ENCODE measurements around the gene CARD14.
"Not testable (repeated sequence)": the region's sequence is repeated elsewhere in the genome, so short reads cannot be mapped to it uniquely, and the experiment has no call there.

Gene CARD14

GRCh38 chr17:80147035-80147822, 22.6 kb upstream of the CARD14 start, which contains the start of gene EIF4A3:
Gene EIF4A3 (minus strand): TSS chr17:80147128. CDS start chr17:80146961, 167 bp downstream.
- DNase-seq (ENCODE audit: low read depth in 2 of 2, low spot score in 1 of 2) = peak; percentile 88 to 95

- no peak for DNase-seq (ENCODE audit: low read depth in 2 of 2, low spot score in 1 of 2)
Measured at GRCh38 chr17:80151333-80151732, 18.5 kb upstream of the CARD14 start.

DNA sequence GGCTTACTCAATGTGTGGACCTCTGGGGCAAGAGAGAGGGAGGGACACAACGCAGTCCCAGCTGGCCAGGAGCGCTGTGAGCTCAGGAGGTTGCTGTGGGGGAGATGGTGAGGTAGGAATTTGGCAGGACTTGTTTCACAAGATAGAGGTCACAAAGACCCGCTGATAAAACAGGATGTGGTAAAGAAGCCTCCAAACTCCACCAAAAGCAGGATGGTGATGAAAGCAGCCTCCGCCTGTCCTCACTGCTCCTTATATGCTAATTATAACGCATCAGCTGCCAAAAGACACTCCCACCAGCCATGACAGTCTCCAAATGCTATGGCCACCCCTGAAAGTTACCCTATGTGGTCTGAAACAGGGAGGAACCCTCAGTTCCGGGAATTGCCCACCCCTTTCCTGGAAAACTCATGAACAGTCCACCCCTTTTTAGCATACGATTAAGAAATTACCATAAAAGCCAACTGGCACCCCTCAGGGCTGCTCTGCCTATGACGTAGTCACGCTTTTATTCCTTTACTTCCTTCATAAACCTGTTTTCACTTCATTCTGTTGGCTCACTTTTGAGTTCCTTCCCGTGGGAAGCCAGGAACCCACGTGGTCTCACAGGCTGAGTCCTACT, 17.6 kb upstream of the CARD14 start:
- DNase-seq (ENCODE audit: low read depth in 2 of 2, low spot score in 1 of 2) = no peak

DNA sequence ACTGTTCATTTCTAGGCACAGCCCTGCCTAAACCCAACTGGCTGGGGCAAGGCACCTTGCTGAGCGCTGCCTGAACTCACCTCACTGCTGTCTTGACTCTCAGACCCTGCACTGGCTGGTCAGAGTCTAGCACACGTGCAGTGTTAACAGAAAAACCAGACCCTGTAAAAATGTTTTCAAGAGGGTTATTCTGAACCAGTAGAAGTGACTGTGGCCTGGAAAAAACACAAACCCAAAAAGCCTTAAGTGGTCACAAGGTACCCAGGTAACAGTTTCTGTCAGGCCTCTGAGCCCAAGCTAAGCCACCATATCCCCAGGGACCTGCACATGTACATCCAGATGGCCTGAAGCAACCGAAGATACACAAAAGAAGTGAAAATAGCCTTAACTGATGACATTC, 16.8 kb upstream of the CARD14 start:
- DNase-seq (ENCODE audit: low read depth in 2 of 2, low spot score in 1 of 2) = no peak

DNA sequence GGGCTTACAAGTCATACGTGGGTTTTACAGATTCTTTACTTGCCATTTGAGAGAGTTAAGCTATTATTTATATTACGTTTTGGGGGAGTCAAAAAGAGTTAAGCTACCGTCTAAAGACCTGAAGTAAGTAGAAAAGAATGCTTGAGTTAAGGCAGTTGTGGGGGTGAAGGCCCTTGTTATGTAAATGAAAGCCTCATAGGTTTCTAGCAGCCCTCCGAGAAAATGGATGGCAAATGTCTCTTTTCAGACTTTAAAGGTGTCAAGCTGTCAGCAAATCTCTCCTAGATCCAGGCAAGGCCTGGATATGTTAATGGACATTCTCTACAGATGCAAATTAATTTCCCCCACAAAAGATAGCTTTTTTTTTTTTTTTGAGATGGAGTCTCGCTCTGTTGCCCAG, 15.7 kb upstream of the CARD14 start:
- no peak for DNase-seq (ENCODE audit: low read depth in 2 of 2, low spot score in 1 of 2)

DNA sequence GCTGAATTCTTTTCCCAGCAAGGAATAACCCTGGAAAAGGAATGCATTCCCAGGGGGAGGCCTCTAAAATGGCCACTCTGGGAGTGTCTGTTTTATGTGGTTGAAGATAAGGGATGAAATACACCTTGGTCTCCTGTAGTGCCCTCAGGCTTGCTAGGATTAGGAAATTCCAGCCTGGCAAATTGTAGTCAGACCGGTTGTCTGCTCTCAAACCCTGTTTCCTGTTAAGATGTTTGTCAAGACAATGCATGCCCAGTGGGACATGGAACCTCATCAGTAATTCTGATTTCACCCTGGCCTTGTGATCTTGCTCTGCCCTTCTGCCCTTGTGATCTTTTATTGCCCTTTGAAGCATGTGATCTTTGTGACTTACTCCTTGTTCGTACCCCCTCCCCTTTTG, 14.2 kb upstream of the CARD14 start:
- not testable (repeated sequence) for DNase-seq (ENCODE audit: low read depth in 2 of 2, low spot score in 1 of 2)

GRCh38 chr17:80158846-80159245, 11.0 kb upstream of the CARD14 start:
- no peak for DNase-seq (ENCODE audit: low read depth in 2 of 2, low spot score in 1 of 2)

DNA sequence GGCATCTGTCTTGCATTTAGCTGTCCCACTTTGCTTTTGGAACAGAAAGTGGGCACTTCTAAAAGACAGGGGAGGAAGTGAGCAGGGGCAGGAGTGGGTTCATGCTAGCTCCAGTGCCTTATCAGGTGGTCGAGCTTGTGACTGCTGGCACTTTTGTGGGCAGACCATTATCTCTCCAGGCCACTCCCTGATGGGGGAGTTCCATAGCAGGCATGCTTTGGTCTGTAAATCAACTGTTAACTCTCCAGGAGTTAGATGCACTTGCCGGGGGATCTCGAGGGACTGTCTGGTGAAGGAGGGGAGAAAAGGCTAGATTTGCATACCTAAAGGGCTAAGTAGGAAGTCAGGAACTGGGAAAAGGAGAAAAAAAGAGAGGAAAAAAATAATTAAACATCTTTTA, 9.3 kb upstream of the CARD14 start:
- DNase-seq (ENCODE audit: low read depth in 2 of 2, low spot score in 1 of 2) = no peak

DNA sequence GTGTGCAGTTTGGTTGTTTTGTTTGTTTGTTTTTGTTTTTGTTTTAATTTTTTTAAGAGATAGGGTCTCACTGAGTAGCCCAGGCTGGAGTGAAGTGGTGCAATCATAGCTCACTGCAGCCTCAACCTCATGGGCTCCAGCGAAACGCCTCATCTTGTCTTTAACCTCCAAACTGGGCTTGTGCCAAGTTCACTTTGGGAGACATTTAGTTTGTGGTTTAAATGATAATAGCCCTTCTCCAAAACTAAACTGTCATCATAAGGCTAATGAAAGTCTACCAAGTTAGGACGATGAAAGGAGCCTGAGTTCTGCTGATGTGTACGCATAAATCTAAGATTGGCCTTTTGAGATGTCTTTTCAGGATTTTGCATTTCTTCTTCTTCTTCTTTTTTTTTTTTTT, 6.5 kb upstream of the CARD14 start:
- DNase-seq (ENCODE audit: low read depth in 2 of 2, low spot score in 1 of 2) = no peak

DNA sequence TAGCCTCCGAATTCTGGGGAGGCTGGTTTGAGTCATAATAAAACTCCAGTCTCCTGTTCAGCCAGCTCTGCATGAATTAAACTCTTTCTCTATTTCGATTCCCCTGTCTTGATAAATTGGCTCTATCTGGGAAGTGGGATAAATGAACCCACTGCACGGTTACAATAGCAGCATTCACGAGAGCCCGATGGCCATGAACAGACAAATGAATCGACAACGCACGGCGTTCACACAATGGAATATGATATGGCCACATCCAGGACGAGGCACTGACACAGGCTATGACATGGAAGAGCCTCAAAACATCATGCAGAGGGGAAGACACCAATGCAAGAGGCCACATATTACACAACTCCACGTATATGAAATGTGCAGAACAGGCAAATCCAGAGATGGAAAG, 5.6 kb upstream of the CARD14 start:
- DNase-seq (ENCODE audit: low read depth in 2 of 2, low spot score in 1 of 2) = no peak

GRCh38 chr17:80166446-80166845, 3.4 kb upstream of the CARD14 start:
- no peak for DNase-seq (ENCODE audit: low read depth in 2 of 2, low spot score in 1 of 2)

DNA sequence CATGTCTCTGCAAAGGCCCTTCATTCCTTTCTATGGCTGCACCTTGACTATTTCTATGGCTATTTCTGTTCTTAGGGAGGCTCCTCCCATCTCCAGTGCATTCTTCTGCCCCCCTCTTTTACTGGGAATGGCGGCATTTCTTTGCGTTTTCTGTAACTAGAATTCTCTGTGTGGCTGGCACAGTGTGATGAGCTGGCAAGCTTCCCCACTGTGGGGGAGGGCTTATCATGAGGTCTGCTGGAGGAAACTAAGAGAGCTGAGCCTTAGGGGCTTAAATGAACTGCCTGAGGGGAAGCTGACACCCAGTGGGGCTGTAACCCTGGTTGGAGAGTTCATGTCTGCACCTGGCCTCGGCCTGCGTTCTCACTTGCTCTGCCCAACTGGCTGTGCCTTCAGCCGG, 1.5 kb upstream of the CARD14 start:
- DNase-seq (ENCODE audit: low read depth in 2 of 2, low spot score in 1 of 2) = no peak

DNA sequence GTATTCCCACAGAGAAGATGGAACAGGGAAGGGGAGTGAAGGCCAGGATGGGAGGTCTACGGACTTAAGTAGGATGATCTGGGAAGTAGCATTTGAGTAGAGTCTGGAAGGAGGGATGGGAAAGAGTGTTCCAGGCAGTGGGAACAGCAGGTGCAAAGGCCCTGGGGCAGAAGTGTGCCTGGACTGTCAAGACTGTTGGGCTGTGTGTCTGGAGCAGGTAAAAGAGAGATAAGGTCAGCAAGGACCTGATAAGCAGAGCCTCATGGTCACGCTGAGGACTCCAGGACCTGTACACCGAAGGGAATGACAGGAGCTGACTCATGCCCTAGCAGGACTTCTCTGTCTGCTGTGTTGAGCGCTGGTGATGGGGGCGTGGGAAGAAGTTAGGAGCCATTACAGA, 723 bp upstream of the CARD14 start:
- no peak for DNase-seq (ENCODE audit: low read depth in 2 of 2, low spot score in 1 of 2)

- DNase-seq (ENCODE audit: low read depth in 2 of 2, low spot score in 1 of 2) = no peak
Measured at GRCh38 chr17:80171681-80172080, 1.9 kb downstream of the CARD14 start.

DNA sequence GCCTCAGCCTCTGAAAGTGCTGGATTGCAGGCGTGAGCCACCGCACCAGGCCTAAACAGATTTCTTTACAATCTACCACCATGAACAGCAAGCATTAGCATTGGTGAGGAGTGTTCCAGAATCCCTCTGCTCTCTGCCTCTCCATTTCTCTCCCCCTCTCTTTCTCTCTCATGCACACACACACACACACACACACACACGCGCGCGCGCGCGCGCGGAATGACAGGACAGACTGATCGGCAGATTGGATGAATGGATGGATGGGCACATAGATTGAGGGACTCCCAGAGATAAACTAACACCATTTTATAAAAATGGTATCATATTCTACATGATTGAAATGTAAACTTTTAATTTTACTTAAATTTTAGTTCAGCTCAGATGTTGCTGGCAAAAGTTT, 3.3 kb downstream of the CARD14 start:
- no peak for DNase-seq (ENCODE audit: low read depth in 2 of 2, low spot score in 1 of 2)

DNA sequence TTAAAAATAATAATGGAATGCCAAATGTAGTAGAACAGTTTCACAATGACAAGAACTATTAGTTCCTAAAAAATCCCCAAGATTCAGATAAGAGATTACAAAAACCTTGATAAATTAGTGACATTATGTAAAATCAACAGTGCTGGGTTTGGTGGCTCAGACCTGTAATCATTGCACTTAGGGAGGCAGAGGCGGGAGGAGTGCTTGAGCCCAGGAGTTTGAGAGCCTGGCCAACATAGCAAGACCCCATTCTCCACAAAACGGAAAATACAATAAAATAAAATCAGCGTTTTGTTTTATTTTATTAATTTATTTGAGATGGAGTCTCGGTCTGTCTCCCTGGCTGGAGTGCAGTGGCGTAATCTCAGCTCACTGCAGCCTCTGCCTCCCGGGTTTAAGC, 4.1 kb downstream of the CARD14 start:
- no peak for DNase-seq (ENCODE audit: low read depth in 2 of 2, low spot score in 1 of 2)

DNA sequence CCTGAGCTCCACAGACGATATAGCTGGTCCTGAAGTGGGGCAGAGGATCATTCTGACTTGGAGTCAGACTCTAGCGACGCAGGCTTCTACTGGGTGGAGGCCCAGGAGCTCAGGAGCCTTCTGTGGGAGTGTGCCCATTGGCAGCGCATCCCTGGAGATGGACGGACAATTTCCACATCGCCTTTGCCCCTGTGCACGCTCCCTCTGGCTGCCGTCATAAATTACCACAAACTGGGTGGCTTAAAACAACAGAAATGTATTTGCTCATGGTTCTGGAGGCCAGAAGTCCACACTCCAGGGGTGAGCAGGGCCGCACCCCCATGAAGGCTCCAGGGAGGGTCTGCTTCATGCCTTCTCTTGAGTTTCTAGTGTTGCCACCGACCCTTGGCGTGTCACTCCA, 6.9 kb downstream of the CARD14 start:
- no peak for DNase-seq (ENCODE audit: low read depth in 2 of 2, low spot score in 1 of 2)

- DNase-seq (ENCODE audit: low read depth in 2 of 2, low spot score in 1 of 2) = no peak
Measured at GRCh38 chr17:80177986-80178595, 8.3 kb downstream of the CARD14 start.

DNA sequence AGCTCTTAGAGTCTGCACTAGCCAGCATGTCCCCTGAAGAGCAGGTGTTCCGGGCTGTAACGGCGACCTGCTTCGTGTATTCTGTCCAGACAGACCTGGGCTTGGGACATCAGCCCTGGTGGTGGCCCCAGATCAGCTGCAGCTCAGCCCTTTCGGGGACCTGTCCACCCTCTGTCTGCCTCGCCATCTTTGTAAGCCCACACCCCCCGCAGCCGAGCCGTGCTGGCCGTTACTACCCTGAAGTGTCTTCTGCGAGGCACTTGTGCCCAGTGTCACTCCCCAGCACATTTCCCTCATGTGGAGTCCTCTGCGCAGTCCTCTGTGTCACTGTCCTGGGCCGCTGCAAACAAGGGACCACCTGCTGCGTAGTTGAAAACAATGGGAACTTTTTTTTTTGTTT, 10.4 kb downstream of the CARD14 start:
- DNase-seq (ENCODE audit: low read depth in 2 of 2, low spot score in 1 of 2) = no peak

GRCh38 chr17:80181431-80181830, 11.6 kb downstream of the CARD14 start:
- DNase-seq (ENCODE audit: low read depth in 2 of 2, low spot score in 1 of 2) = no peak

DNA sequence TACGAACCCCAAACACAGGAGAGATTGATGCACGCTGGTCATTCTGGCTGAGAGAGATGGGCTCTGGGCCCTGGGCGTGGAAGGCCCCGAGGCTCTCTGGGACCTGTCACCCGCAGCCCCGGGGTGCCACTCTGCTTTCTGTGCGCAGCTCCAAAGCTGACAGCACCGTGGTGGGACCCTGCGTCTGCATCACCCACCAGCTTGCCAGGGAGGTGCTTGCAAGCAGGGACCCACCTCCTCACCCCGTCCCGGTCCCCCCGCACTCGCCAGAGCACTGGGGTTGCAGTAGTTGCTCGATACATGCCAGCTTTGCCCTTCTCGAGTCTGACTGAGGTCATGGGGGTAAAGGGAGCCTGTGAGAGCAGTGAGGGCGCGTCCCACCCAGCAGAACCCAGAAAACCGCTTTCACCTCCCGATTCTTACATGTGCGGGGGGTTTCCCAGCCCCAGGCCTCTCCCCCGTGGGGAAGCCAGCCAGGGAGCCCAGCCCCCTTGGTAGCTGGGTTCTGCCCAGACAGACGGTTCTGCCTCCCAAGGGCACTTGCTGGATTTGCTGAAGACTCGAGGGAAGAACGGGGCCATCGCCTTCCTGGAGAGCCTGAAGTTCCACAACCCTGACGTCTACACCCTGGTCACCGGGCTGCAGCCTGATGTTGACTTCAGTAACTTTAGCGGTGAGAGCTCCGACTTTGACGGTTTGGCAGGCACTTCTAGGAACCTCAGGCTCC, 12.5 kb downstream of the CARD14 start:
- DNase-seq (ENCODE audit: low read depth in 2 of 2, low spot score in 1 of 2) = no peak

DNA sequence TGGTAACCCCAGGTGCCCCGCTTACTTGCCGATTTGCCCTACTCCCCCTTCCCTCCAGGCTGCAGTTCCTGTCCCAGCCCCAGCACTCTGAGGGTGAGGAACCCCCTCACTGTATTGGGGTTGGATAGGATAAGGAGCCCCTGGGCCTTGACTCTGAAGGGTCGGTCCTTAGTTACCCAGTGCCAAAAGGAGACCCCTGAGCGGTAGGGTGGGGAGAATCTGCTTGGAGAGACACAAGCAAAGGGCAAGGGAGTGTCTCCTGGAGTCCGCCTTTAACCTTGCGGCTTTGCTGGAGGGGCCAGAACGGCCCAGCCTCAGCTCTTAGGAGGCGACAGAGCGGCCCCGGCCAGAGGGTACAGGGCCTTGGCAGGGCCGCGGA, 13.0 kb downstream of the CARD14 start:
- no peak for DNase-seq (ENCODE audit: low read depth in 2 of 2, low spot score in 1 of 2)

All from stimulated activated CD8-positive, alpha-beta memory T cell treated with anti-CD3 and anti-CD28 coated beads, Interleukin-4, amount 100 ng/mL, for 4 hours (primary cell).